ENCODE measurements around the gene RBM3. TPM values are rescaled to one million over a fixed set of nuclear protein-coding genes. Genes with fewer than 3 reads are reported as not detected.

Gene RBM3
- total RNA-seq, 4 donors from 2014 or later = 255 to 303 (median 293) TPM

DNA sequence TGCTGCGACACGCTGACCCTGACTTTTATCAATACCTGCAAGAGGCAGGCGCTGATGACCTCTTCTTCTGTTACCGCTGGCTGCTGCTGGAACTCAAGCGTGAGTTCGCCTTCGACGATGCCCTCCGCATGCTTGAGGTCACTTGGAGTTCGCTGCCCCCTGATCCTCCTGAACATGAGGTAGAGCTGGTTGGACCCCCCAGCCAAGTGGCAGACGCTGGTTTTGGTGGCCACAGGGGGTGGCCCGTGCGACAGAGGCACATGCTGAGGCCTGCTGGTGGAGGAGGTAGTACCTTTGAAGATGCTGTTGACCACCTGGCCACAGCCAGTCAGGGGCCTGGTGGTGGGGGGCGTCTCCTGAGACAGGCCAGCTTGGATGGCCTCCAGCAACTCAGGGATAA, 14.2 kb upstream of the RBM3 start:
- TF ChIP-seq CTCF (IDR thresholded peaks at IDR 0.05; ENCODE audit: low read depth) = no peak

DNA sequence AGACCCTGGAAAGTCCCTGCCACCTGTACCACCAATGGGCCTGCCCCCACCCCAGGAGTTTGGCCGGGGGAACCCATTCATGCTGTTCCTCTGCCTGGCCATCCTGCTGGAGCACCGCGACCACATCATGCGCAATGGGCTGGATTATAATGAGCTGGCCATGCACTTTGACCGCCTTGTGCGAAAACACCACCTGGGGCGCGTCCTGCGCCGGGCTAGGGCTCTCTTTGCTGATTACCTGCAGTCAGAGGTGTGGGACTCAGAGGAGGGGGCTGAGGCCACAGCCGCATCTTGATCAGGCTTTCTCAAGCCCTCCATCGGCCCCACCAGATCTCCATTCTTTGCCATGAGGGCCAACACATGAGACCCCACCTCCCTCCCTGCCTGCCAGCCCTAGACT, 13.6 kb upstream of the RBM3 start:
- no peak for TF ChIP-seq CTCF (IDR thresholded peaks at IDR 0.05; ENCODE audit: low read depth)

DNA sequence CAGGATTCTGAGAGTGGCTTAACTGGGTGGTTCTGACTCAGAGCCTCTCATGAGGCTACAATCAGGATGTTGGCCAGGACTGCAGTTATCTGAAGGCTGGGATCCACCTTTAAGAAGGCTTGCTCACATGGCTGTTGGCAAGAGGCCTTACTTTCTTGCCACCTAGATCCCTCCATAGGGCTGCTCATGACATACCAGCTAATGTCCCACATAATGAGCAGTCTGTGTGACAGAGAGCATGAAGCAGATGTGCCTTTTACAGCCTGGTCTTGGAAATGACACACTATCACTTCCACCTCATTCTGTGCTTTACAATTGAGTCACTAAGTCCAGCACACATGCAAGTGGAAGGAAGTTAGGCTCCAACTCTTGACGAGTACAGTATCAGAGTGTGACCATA, 4.3 kb upstream of the RBM3 start:
- no peak for TF ChIP-seq CTCF (IDR thresholded peaks at IDR 0.05; ENCODE audit: low read depth)

GRCh38 chrX:48573690-48574269, 504 bp upstream of the RBM3 start:
- no peak for TF ChIP-seq CTCF (IDR thresholded peaks at IDR 0.05; ENCODE audit: low read depth)

DNA sequence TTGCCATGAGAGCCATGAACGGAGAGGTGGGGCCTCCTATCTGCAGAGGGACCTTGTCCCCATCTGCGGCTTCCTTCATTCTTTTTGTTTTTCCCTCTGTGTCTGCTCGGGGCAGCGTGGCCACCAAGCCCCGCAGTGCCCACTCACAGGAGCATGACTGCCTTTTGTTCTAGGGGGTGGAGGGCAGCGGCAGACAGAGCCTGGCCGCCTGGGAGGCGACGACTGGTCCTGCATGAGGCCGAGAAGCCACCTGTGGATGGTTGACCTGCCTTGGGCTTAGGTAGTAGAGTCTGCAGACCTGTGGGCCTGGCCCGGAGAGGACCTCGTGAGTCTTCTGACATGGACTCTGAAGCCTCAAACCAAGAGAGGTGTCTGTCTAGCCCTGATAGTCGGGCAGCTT, 1.4 kb downstream of the RBM3 start:
- no peak for TF ChIP-seq CTCF (IDR thresholded peaks at IDR 0.05; ENCODE audit: low read depth)

GRCh38 chrX:48576108-48576507, 1.8 kb downstream of the RBM3 start:
- TF ChIP-seq CTCF (IDR thresholded peaks at IDR 0.05; ENCODE audit: low read depth) = no peak

DNA sequence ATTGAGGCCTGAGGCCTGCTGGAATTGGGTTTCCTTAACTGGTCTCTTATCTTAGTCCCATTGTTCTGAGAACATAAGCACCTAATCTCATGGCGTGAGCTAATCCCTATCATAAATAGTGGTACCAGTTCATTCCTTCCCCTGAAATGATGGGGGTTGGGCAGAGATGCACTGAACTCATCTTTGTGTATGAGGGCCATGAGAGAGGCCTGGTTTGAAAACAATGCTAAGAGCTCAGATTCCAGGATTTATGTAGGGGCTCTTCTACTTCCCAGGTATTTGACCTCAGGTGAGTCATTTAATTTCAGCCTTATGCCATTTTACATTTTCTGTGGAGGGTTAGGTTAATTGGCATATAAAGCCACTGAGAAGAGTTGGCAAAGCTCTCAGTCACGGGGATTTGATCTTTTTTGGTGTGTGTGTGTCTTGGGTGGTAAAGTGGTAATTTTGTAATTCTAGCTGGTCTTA, 4.4 kb downstream of the RBM3 start:
- TF ChIP-seq CTCF (IDR thresholded peaks at IDR 0.05; ENCODE audit: low read depth) = no peak
